Lower leg skin (tissue), 4 donors: Measurements from ENCODE around the gene PLIN3. TPM values are rescaled to one million over a fixed set of nuclear protein-coding genes. Genes with fewer than 3 reads are reported as not detected.
"Not testable (repeated sequence)": the region's sequence is repeated elsewhere in the genome, so short reads cannot be mapped to it uniquely, and the experiment has no call there.

Experiments used
- DNase-seq, 2 donors: peaks; one replicate each; pipeline ENCODE4 v3.0.0-alpha.2; 2019; ENCODE audit warnings: low spot score in 2 of 2
- H3K4me3 ChIP-seq: fragments of 200-600 bp; sonication (generic); 2 replicates; pipeline ENCODE4 v1.5.1; 2017; ENCODE audit warnings: mild to moderate bottlenecking, low read depth; ENCODE audit not compliant: poor library complexity, severe bottlenecking
- CTCF ChIP-seq, 3 donors: fragments of 450-650 bp; IDR thresholded peaks; one replicate each; pipeline ENCODE4 v1.5.1; 2016; ENCODE audit warnings: antibody characterized with exemption in 3 of 3, mild to moderate bottlenecking in 3 of 3, moderate library complexity in 2 of 3
- POLR2A ChIP-seq, 2 donors: fragments of 450-650 bp; IDR thresholded peaks; one replicate each; pipeline ENCODE4 v1.6.1; 2016 to 2017; ENCODE audit warnings: antibody characterized with exemption in 2 of 2, mild to moderate bottlenecking in 1 of 2, moderate library complexity in 1 of 2
- WGBS, 2 donors: methylation state at CpG; one replicate each; pipeline ENCODE4 v1.1.5; 2018; 5-methylcytosine and 5-hydroxymethylcytosine counted together
- intact Hi-C: fragments of 100-400 bp; cut with DNase I; formaldehyde crosslinking; loops from one replicate; pipeline ENCODE4 v1.15.0; 2023; ENCODE audit warnings: low total_unique reads
- total RNA-seq, 4 donors: library from RNA; depleted of rRNA; stranded (reverse); fragments of >200 nt; gene quantifications; one replicate each; pipeline ENCODE4 v1.1.0, GENCODE V29; 2016

PLIN3 gene
- total RNA-seq, 4 donors from 2014 or later, result 59.6 to 92.3 (median 68.5) TPM

- intact Hi-C loops, result no loop called here
- no peak for DNase-seq
- no peak overlapping the region for H3K4me3 ChIP-seq
- 58 to 68% methylated on average over 3 of the region's 3 CpGs for WGBS, 2 donors
- no peak for TF ChIP-seq POLR2A (IDR thresholded peaks at IDR 0.05)
- no peak for TF ChIP-seq CTCF (IDR thresholded peaks at IDR 0.05)
Measured at GRCh38 chr19:4896372-4896771, 28.9 kb upstream of the PLIN3 start.

- H3K4me3 ChIP-seq, intact Hi-C loops, DNase-seq: not testable (repeated sequence)
- WGBS, 2 donors, result 88 to 89% methylated on average over 11 of the region's 11 CpGs
Measured at GRCh38 chr19:4892962-4893361, 25.5 kb upstream of the PLIN3 start.

GRCh38 chr19:4891066-4891465 is 23.6 kb upstream of the PLIN3 start:
- intact Hi-C loops, result no loop called here
- 92 to 93% methylated on average over 21 to 22 of the region's 22 CpGs for WGBS, 2 donors
- no peak overlapping the region for H3K4me3 ChIP-seq
- TF ChIP-seq POLR2A (IDR thresholded peaks at IDR 0.05) (no peak), CTCF (IDR thresholded peaks at IDR 0.05) (no peak)
- DNase-seq, result no peak

- 75 to 80% methylated on average over 14 of the region's 14 CpGs for WGBS, 2 donors
- TF ChIP-seq POLR2A (IDR thresholded peaks at IDR 0.05), result no peak
- intact Hi-C loops, result no loop called here
- DNase-seq, result no peak
- no peak overlapping the region for H3K4me3 ChIP-seq
Measured at GRCh38 chr19:4889034-4889815, 21.8 kb upstream of the PLIN3 start.

GRCh38 chr19:4887803-4888202 is 20.3 kb upstream of the PLIN3 start:
- H3K4me3 ChIP-seq, DNase-seq, intact Hi-C loops: not testable (repeated sequence)
- WGBS, 2 donors, result 80 to 83% methylated on average over 1 to 3 of the region's 6 CpGs

- DNase-seq, H3K4me3 ChIP-seq, intact Hi-C loops: not testable (repeated sequence)
- WGBS, 2 donors, result 77 to 84% methylated on average over 6 of the region's 6 CpGs
Measured at GRCh38 chr19:4884993-4885392, 17.5 kb upstream of the PLIN3 start.

GRCh38 chr19:4882874-4883273 is 15.4 kb upstream of the PLIN3 start:
- intact Hi-C loops, DNase-seq, H3K4me3 ChIP-seq: not testable (repeated sequence)
- 71 to 72% methylated on average over 6 of the region's 6 CpGs for WGBS, 2 donors

- no peak overlapping the region for H3K4me3 ChIP-seq
- intact Hi-C loops, result loop anchor here (5.0 kb wide), 1 partner anchor 1468 kb away; no protein-coding TSS in a partner anchor
- WGBS, 2 donors, result 90 to 98% methylated on average over 11 of the region's 11 CpGs
- DNase-seq, result no peak
- TF ChIP-seq CTCF (IDR thresholded peaks at IDR 0.05), result no peak
- TF ChIP-seq POLR2A (IDR thresholded peaks at IDR 0.05), result no peak
Measured at GRCh38 chr19:4879041-4879440, 11.6 kb upstream of the PLIN3 start.
